B cell (primary cell): ENCODE data around the gene ELAVL2. TPM values are rescaled to one million over a fixed set of nuclear protein-coding genes. Genes with fewer than 3 reads are reported as not detected.

ENCODE experiments used
- ATAC-seq: fragments of 200-7000 bp; cut with Tn5 transposase; one replicate; pipeline ENCODE4 v1.10.0; 2021; ENCODE audit warnings: low read depth, mild to moderate bottlenecking, moderate number of reproducible peaks, moderate library complexity
- CTCF ChIA-PET: fragments of 350-600 bp; sonication (Branson Sonifier 250); formaldehyde crosslinking; loops from one replicate; lab custom pipeline; 2021; ENCODE audit warnings: antibody characterized with exemption, inconsistent platforms; lab: Charles Lee
- POLR2A ChIA-PET: fragments of 350-600 bp; sonication (Branson Sonifier 250); formaldehyde crosslinking; loops from one replicate; lab custom pipeline; 2021; ENCODE audit warnings: antibody characterized with exemption; lab: Charles Lee
- DNase-seq: peaks from one replicate; pipeline ENCODE4 v3.0.0; 2013
- H2AFZ ChIP-seq: 2 replicates; pipeline ENCODE4 v1.6.1; 2012; ENCODE audit warnings: mild to moderate bottlenecking, low read depth, low read length; ENCODE audit not compliant: insufficient read depth, poor library complexity, severe bottlenecking
- H3K27ac ChIP-seq, 2 donors: 1 replicate in 1 of 2; 2 replicates in 1 of 2; pipeline ENCODE4 v1.5.1; 2012 to 2013; ENCODE audit warnings: low read length in 2 of 2, mild to moderate bottlenecking in 2 of 2, moderate library complexity in 1 of 2
- H3K27me3 ChIP-seq, 4 experiments: fragments of 200-600 bp in 1 of 4; sonication (generic) in 1 of 4; replicated peaks in 1 of 4; 1 replicate in 2 of 4; 2 replicates in 2 of 4; pipeline versions ENCODE4 v1.6.1 to v1.7.0; 2013 to 2016; ENCODE audit warnings: low read length in 3 of 4, mild to moderate bottlenecking in 2 of 4, mixed read lengths in 1 of 4, moderate library complexity in 1 of 4; ENCODE audit not compliant: insufficient read depth in 4 of 4, control insufficient read depth in 3 of 4; ENCODE audit errors: control extremely low read depth in 1 of 4
- H3K36me3 ChIP-seq, 2 experiments: replicated peaks in 1 of 2; 1 replicate in 1 of 2; 2 replicates in 1 of 2; pipeline versions ENCODE4 v1.6.1 to v1.7.1; 2013; ENCODE audit warnings: low read length in 1 of 2; ENCODE audit not compliant: insufficient read depth in 2 of 2, control insufficient read depth in 1 of 2; ENCODE audit errors: control extremely low read depth in 1 of 2, extremely low read depth in 1 of 2
- H3K4me1 ChIP-seq, 2 donors: fragments of 200-600 bp in 1 of 2; sonication (generic) in 1 of 2; 1 replicate in 1 of 2; 2 replicates in 1 of 2; pipeline versions ENCODE4 v1.5.1 to v1.6.1; 2013 to 2017; ENCODE audit warnings: low read length in 2 of 2; ENCODE audit not compliant: control insufficient read depth in 2 of 2, insufficient read depth in 2 of 2
- H3K4me2 ChIP-seq: replicated peaks from 2 replicates; pipeline ENCODE3; 2012; ENCODE audit warnings: mild to moderate bottlenecking, low read depth, low read length; ENCODE audit not compliant: poor library complexity, severe bottlenecking
- H3K4me3 ChIP-seq, 5 experiments: fragments of 200-600 bp in 1 of 5; sonication (generic) in 1 of 5; 1 replicate in 3 of 5; 2 replicates in 2 of 5; pipeline versions ENCODE4 v1.5.1 to v1.7.0; 2011 to 2016; ENCODE audit warnings: low read length in 4 of 5, mild to moderate bottlenecking in 4 of 5, low read depth in 2 of 5, control low read depth in 1 of 5, moderate library complexity in 1 of 5; ENCODE audit not compliant: insufficient read depth in 1 of 5; ENCODE audit errors: control extremely low read depth in 1 of 5, extremely low read depth in 1 of 5
- H3K79me2 ChIP-seq: fragments of 200-600 bp; sonication (generic); one replicate; pipeline ENCODE4 v1.6.0; 2016; ENCODE audit warnings: low read length; ENCODE audit not compliant: control insufficient read depth, insufficient read depth
- H3K9ac ChIP-seq: fragments of 200-600 bp; sonication (generic); 2 replicates; pipeline ENCODE4 v1.6.1; 2017; ENCODE audit warnings: mild to moderate bottlenecking, low read length, moderate library complexity
- H3K9me3 ChIP-seq, 3 donors: one replicate each; pipeline versions ENCODE4 v1.6.1 to v1.7.1; 2013; ENCODE audit warnings: low read length in 2 of 3; ENCODE audit not compliant: control insufficient read depth in 2 of 3, insufficient read depth in 1 of 3; ENCODE audit errors: control extremely low read depth in 1 of 3
- H4K20me1 ChIP-seq: 2 replicates; pipeline ENCODE4 v1.6.0; 2012; ENCODE audit warnings: mild to moderate bottlenecking, low read length; ENCODE audit not compliant: insufficient read depth, control insufficient read depth, poor library complexity, severe bottlenecking
- H3K27ac Mint-ChIP-seq: one replicate; pipeline ENCODE4 v1.8.0; 2021; ENCODE audit warnings: mixed read lengths
- H3K27me3 Mint-ChIP-seq: one replicate; pipeline ENCODE4 v1.8.0; 2021; ENCODE audit warnings: mixed read lengths
- H3K4me1 Mint-ChIP-seq: one replicate; pipeline ENCODE4 v1.8.0; 2021; ENCODE audit warnings: mixed read lengths
- H3K4me3 Mint-ChIP-seq: one replicate; pipeline ENCODE4 v1.8.0; 2021; ENCODE audit warnings: mixed read lengths
- H3K9me3 Mint-ChIP-seq: one replicate; pipeline ENCODE4 v1.8.0; 2022; ENCODE audit warnings: mixed read lengths; ENCODE audit not compliant: insufficient read depth
- CTCF ChIP-seq: fragments of 200-600 bp; IDR thresholded peaks from one replicate; pipeline ENCODE4 v1.8.0; 2022; ENCODE audit warnings: antibody characterized with exemption, mild to moderate bottlenecking
- EZH2 ChIP-seq: IDR thresholded peaks from 2 replicates; pipeline ENCODE4 v1.6.1; 2012; ENCODE audit warnings: borderline replicate concordance, low read depth, mild to moderate bottlenecking, moderate library complexity, low read length; ENCODE audit not compliant: insufficient read depth, poor library complexity, severe bottlenecking
- WGBS: methylation state at CpG from one replicate; pipeline ENCODE4 v1.1.5; 2013; ENCODE audit warnings: missing lambda C conversion rate; ENCODE audit not compliant: insufficient coverage; 5-methylcytosine and 5-hydroxymethylcytosine counted together
- intact Hi-C: fragments of 100-400 bp; cut with micrococcal nuclease; formaldehyde crosslinking; loops from one replicate; pipeline ENCODE4 v1.10.0; 2022
- polyA plus RNA-seq: library from polyadenylated mRNA; depleted of rRNA; stranded (reverse); fragments of >200 nt; gene quantifications from 2 replicates; pipeline ENCODE4 v1.2.3, GENCODE V29; 2012
- total RNA-seq, 2 donors: library from RNA; stranded (reverse); fragments of 120-200 nt in 1 of 2; gene quantifications; 1 replicate in 1 of 2; 2 replicates in 1 of 2; pipeline versions ENCODE4 v1.2.3 to v1.2.4, GENCODE V29; 2013 to 2022

Gene ELAVL2
- total and polyA plus RNA-seq, 2 donors (not counting 1 experiment from before 2014, with no cell fraction given): not detected

DNA sequence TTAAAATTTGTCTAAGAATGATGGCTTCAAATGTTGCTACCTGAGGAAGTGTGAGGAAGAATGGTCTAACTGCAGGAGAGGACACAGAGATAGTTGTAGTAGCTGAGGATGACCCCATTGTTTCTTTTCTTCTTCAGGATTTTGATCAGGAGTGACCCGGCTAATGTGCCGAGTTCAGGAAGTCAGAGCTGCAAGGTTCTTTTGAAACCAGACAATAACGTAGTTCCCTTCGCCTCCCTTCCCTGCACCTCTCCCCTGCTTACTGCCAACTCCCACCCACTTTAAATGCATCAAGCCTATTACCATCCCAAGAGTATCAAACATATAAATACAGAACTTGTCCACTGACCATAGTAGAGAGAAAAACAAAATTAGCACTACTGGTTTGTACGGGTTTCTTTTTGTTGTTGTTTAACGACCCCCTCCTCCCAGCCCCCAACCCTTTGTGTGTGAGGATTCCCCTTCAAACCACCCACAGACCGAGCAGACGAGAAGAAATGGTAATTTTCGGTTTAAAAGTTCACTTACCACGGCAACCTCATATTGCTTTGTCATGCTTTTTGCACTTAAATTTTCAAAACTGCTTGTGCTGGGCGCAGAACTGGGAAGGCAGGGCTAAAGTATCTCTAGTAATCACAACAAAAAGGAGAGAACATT lies 23.5 kb upstream of the ELAVL2 start:
- Histone ChIP-seq H3K79me2 (no peaks in the 10 kb centered on the region), H3K4me2 (no peak overlapping the region), H2AFZ (no peak overlapping the region), H3K4me3 (no peak overlapping the region), H4K20me1 (no peaks in the 10 kb centered on the region), H3K27ac (no peak overlapping the region), H3K4me1 (no peaks in the 10 kb centered on the region), H3K27me3 (peaks cover 0 to 13% (median 2%) of the 10 kb centered on the region in 4 experiments), H3K9me3 (peaks cover 0 to 14% (median 0%) of the 10 kb centered on the region in 3 donors), H3K9ac (no peak overlapping the region), H3K36me3 (no peaks in the 10 kb centered on the region)
- Mint-ChIP-seq H3K27me3 (peaks cover 11% of the 10 kb centered on the region), H3K4me3 (no peak overlapping the region), H3K9me3 (peaks cover 2% of the 10 kb centered on the region), H3K4me1 (no peaks in the 10 kb centered on the region), H3K27ac (no peak overlapping the region)
- intact Hi-C loops: no loop called here
- ChIA-PET POLR2A (no interaction called here), CTCF (no interaction called here)
- TF ChIP-seq EZH2: no peak
- TF ChIP-seq CTCF: no peak
- 21% methylated on average over 2 of the region's 11 CpGs for WGBS
- DNase-seq (no peak), ATAC-seq (no peak)

DNA sequence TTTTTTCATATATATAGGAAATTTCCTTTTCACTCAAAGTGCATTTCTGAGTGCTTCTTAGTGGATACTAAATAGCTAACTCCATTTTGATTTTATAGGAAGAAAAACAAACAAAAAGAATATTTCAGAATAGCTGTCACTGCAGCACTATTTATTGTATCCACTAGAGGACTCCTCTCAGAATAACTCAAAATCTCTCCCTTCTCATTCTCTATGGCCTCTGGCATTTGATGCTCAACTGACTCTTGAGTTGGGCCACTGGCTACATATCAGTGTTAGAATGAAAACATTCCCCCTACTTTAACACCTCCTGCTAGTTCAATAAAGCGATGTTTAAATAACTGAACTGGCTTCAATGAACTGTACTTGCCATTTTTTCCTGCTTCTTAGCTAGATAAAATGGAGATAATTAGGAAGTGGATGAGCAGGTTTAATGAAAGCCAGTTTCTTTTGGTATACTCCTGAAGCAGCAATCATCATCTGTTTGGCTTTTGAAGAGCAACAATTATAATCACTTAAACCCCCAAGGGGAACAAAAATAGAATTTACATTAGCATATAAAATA lies 16.6 kb upstream of the ELAVL2 start:
- H3K4me3 ChIP-seq: no peak overlapping the region
- Mint-ChIP-seq H3K27me3 (no peaks in the 10 kb centered on the region), H3K9me3 (no peaks in the 10 kb centered on the region), H3K27ac (no peak overlapping the region), H3K4me1 (no peaks in the 10 kb centered on the region), H3K4me3 (no peak overlapping the region)
- H3K27ac ChIP-seq: no peak overlapping the region
- H3K9me3 ChIP-seq: no peaks in the 10 kb centered on the region
- no peak overlapping the region for H3K9ac ChIP-seq
- H3K79me2 ChIP-seq: no peaks in the 10 kb centered on the region
- ATAC-seq: no peak
- H3K36me3 ChIP-seq: no peaks in the 10 kb centered on the region
- no peak for TF ChIP-seq EZH2
- TF ChIP-seq CTCF: no peak
- no peaks in the 10 kb centered on the region for H3K4me1 ChIP-seq
- no peak for DNase-seq
- intact Hi-C loops: no loop called here
- H3K4me2 ChIP-seq: no peak overlapping the region
- CTCF ChIA-PET: no interaction called here
- H4K20me1 ChIP-seq: no peaks in the 10 kb centered on the region
- POLR2A ChIA-PET: no interaction called here
- WGBS: no CpG with 5 or more reads among the region's 1 CpG
- no peak overlapping the region for H2AFZ ChIP-seq
- no peaks in the 10 kb centered on the region for H3K27me3 ChIP-seq
